HepG2 (cell line): Measurements from ENCODE around the gene VGF. TPM values are rescaled to one million over a fixed set of nuclear protein-coding genes. Genes with fewer than 3 reads are reported as not detected.

ENCODE experiments used
- ATF5 ChIP-seq: sonication (generic); formaldehyde crosslinking; IDR thresholded peaks from 2 replicates; pipeline ENCODE4 v1.4.0; 2020; ENCODE audit warnings: mild to moderate bottlenecking, low read depth, missing genetic modification reagents
- LRRFIP1 ChIP-seq: sonication (generic); formaldehyde crosslinking; conservative IDR thresholded peaks from 2 replicates; pipeline ENCODE4 v1.4.0; 2020; ENCODE audit warnings: missing genetic modification reagents
- REST ChIP-seq, 2 experiments: IDR thresholded peaks; 2 replicates each; pipeline ENCODE4 v1.6.1; 2011 to 2012; ENCODE audit warnings: low read length in 2 of 2, borderline replicate concordance in 1 of 2, low read depth in 1 of 2, mild to moderate bottlenecking in 1 of 2, moderate library complexity in 1 of 2
- SAP130 ChIP-seq: IDR thresholded peaks from 2 replicates; pipeline ENCODE4 v1.6.1; 2016; ENCODE audit warnings: low read depth
- ZNF678 ChIP-seq: sonication (generic); formaldehyde crosslinking; IDR thresholded peaks from 2 replicates; pipeline ENCODE4 v1.4.0; 2020; ENCODE audit warnings: mild to moderate bottlenecking, missing genetic modification reagents
- polyA plus RNA-seq, 8 experiments: library from polyadenylated mRNA; depleted of rRNA in 3 of 8; stranded (reverse) in 7 of 8; unstranded in 1 of 8; fragments of >200 nt; fragmentation: Illumina TruSeq in 4 of 8; extraction: Trizol in 4 of 8; gene quantifications; 2 replicates each; pipeline versions ENCODE4 v1.2.1 to v1.2.3, GENCODE V29; 2011 to 2016; ENCODE audit warnings: low read depth in 4 of 8, missing spikeins in 1 of 8, mixed read lengths in 1 of 8; ENCODE audit not compliant: insufficient read depth in 1 of 8
- total RNA-seq, 5 experiments: library from RNA; depleted of rRNA; stranded (reverse); fragments of >200 nt; fragmentation: Illumina TruSeq; extraction: Trizol; gene quantifications; 2 replicates each; pipeline ENCODE4 v1.2.3, GENCODE V29; 2016; ENCODE audit warnings: low read depth in 1 of 5

The VGF gene
- total and polyA plus RNA-seq, 2 of the 13 experiments (the other 11 are each of a cell fraction or from before 2014, with no cell fraction given) = 0.12 to 0.46 TPM

GRCh38 chr7:101164071-101164840, 1.1 kb downstream of the VGF start (continued):
- no peak for TF ChIP-seq ATF5 (CRISPR knock-in tag)
- TF ChIP-seq ZNF678 (CRISPR knock-in tag) = 0 out of 2 replicates have a peak, but pooled peaks have one; percentile 60
- peak; percentile 91 to 94 for TF ChIP-seq REST (IDR thresholded peaks at IDR 0.05; ENCODE audit: borderline replicate concordance in 1 of 2, low read depth in 1 of 2, low read length in 2 of 2)
- peak; percentile 52; the same call in 1 of the 2 replicates for TF ChIP-seq SAP130 (CRISPR knock-in tag)
- TF ChIP-seq LRRFIP1 (CRISPR knock-in tag) = no peak
- TF ChIP-seq, all 625 proteins: peak for 19
